Amniotic stem cell (primary cell): Measurements from ENCODE around the gene PPID.
"Not testable (repeated sequence)": the region's sequence is repeated elsewhere in the genome, so short reads cannot be mapped to it uniquely, and the experiment has no call there.

Experiments
- DNase-seq: peaks from one replicate; lab custom pipeline; 2025; lab: John Stamatoyannopoulos, UW

The PPID gene

GRCh38 chr4:158722917-158723793 lies at the start of gene PPID:
Gene PPID, minus strand, starts transcription at chr4:158723396. Its CDS starts 108 bp downstream, at chr4:158723288.
- DNase-seq: peak; percentile 57

GRCh38 chr4:158771776-158772175 lies 48.6 kb upstream of the PPID start:
- no peak for DNase-seq

GRCh38 chr4:158770671-158771070 lies 47.5 kb upstream of the PPID start:
- DNase-seq: no peak

- no peak for DNase-seq
These were observed 46.2 kb upstream of the PPID start for GRCh38 chr4:158769175-158769921.

- DNase-seq: peak; percentile 57
These were observed 45.5 kb upstream of the PPID start, which contains the start of gene FNIP2 for GRCh38 chr4:158768555-158769174. Gene FNIP2, plus strand, starts transcription at chr4:158769026. Its CDS starts 187 bp downstream, at chr4:158769213.

GRCh38 chr4:158767451-158767850 lies 44.3 kb upstream of the PPID start:
- no peak for DNase-seq

- DNase-seq: no peak
These were observed 43.3 kb upstream of the PPID start for GRCh38 chr4:158766434-158767044.

GRCh38 chr4:158763462-158763861 lies 40.3 kb upstream of the PPID start:
- no peak for DNase-seq

- DNase-seq: no peak
These were observed 39.4 kb upstream of the PPID start for GRCh38 chr4:158762553-158762952.

GRCh38 chr4:158760866-158761265 lies 37.7 kb upstream of the PPID start:
- no peak for DNase-seq

GRCh38 chr4:158759539-158759938 lies 36.3 kb upstream of the PPID start:
- not testable (repeated sequence) for DNase-seq

GRCh38 chr4:158758703-158759102 lies 35.5 kb upstream of the PPID start:
- DNase-seq: no peak

GRCh38 chr4:158758142-158758541 lies 34.9 kb upstream of the PPID start:
- DNase-seq: no peak

GRCh38 chr4:158756588-158756987 lies 33.4 kb upstream of the PPID start:
- no peak for DNase-seq

GRCh38 chr4:158755819-158756218 lies 32.6 kb upstream of the PPID start:
- DNase-seq: not testable (repeated sequence)

- DNase-seq: no peak
These were observed 31.4 kb upstream of the PPID start for GRCh38 chr4:158754385-158755180.

- DNase-seq: peak; percentile 51
These were observed 27.2 kb upstream of the PPID start for GRCh38 chr4:158750379-158750778.

- not testable (repeated sequence) for DNase-seq
These were observed 23.3 kb upstream of the PPID start for GRCh38 chr4:158746537-158746936.

- DNase-seq: no peak
These were observed 18.3 kb upstream of the PPID start for GRCh38 chr4:158741326-158742021.

- DNase-seq: no peak
These were observed 16.4 kb upstream of the PPID start for GRCh38 chr4:158739600-158739999.

GRCh38 chr4:158738866-158739265 lies 15.7 kb upstream of the PPID start:
- no peak for DNase-seq
